NCI-H2171 treated with DMSO at 0.1 percent for 48 hours (cell line): ENCODE measurements around the gene FARP2.
"Not testable (repeated sequence)": the region's sequence is repeated elsewhere in the genome, so short reads cannot be mapped to it uniquely, and the experiment has no call there.

Experiments used
- DNase-seq: peaks from one replicate; lab custom pipeline; 2025; lab: John Stamatoyannopoulos, UW

The FARP2 gene

DNA sequence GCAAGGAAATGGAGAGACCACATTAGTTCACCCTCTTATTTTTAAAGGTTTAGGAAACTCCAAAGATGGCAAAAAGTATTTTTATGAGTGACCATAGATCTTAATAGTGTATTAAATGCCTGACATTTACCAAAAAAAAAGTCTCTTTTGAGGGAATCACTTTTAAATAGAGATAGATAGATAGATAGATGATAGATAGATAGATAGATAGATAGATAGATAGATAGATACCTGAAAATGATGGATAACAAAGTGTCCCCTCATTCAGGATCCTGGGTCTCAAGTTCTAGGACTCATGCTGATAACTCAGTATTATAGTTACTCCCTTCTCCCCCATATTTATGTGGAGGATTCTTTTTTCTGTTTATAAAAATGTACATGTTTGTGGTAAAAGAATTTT lies 52.8 kb downstream of the FARP2 start:
- DNase-seq = no peak

DNA sequence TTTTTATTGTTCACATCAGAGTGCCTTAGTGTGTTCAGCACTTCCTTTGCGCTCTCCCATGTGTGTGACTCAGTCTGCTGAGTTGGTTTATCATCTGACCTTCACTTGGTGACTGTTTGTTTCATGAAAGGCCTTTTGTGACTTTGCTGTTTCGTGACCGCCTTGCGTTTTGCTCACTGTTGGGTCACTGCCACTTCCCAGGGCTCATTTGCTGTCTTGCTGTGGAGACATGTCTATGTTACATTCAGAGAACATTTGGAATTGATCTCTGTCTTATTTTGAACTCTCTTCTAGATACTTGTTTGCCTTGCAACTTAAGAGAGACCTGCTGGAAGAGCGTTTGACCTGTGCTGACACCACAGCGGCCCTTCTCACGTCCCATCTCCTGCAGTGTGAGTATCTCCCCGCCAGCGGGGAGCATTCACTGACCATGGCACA lies 54.7 kb downstream of the FARP2 start:
- DNase-seq = no peak

DNA sequence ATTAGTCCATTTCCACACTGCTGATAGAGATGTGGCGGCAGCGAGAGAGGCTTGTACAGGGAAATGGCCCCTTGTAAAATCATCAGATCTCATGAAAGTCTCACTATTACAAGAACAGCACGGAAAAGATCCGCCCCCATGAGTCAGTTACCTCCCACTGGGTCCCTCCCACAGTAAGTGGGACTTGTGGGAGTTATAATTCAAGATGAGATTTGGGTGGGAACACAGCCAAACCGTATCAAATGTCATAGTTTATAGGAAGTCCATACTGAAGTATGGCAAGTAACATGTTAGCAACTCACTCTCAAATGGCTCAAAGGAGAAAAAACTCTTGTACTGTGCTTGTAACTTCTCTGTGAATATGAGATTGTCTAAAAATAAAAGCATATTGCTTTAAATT lies 56.1 kb downstream of the FARP2 start:
- peak; percentile 64 for DNase-seq

- not testable (repeated sequence) for DNase-seq
These were observed 57.4 kb downstream of the FARP2 start for GRCh38 chr2:241413501-241413900.

- DNase-seq = no peak
These were observed 58.0 kb downstream of the FARP2 start for GRCh38 chr2:241413929-241414580.

GRCh38 chr2:241415196-241415595 lies 59.1 kb downstream of the FARP2 start:
- DNase-seq = no peak

DNA sequence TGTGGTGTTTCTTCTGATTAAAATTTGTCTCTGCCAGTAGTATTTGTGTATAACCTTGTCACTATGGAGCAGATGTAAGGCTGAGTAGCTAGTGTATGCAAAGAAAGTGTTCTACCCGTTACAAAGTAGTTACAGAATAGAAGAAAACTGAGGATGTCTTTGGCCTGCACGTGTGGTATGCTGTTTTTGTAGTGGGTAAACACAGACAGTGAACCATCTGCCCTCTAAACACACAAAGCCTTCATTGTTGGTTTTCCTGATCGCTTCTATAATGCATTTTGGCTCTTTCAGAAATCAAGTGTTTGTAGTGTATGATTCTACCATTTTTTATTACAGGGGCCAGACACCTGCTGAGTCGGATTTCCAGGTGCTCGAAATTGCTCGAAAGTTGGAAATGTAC lies 61.5 kb downstream of the FARP2 start:
- peak; percentile 62 for DNase-seq

DNA sequence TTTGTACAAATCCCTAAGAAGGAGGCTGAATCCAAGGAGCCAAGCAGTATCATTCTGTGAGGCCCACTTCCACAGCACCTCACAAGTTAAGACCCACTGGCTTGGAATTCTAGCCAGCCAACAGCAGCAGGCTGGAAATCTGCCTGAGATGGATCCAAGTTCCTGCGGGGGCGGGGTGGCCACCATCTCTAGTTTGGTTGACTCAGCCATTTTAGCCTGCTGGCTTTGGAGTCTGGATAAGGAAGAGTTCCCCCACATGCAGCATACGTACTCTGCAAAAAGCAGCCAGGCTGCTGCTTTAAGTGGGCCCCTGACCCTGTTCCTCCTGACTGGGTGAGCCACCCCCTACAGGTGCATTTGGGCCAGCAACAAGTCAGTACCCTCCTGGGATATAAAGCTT lies 65.2 kb downstream of the FARP2 start:
- no peak for DNase-seq

GRCh38 chr2:241421942-241422341 lies 65.9 kb downstream of the FARP2 start:
- not testable (repeated sequence) for DNase-seq

DNA sequence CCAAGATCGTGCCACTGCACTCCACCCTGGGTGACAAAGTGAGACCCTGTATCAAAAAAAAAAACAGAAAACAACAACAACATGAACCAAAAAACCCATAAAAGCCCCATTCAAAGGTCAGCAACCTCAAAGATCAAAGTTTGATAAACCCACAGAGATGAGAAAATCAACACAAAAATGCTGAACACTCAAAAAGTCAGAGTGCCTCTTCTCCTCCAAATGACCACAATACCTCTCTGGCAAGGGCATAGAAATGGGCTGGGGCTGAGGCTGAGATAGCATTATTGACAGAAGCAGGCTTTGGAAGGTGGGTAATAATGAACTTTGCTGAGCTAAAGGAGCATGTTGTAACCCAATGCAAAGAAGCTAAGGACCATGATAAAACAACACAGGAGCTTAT lies 66.3 kb downstream of the FARP2 start:
- DNase-seq = no peak

DNA sequence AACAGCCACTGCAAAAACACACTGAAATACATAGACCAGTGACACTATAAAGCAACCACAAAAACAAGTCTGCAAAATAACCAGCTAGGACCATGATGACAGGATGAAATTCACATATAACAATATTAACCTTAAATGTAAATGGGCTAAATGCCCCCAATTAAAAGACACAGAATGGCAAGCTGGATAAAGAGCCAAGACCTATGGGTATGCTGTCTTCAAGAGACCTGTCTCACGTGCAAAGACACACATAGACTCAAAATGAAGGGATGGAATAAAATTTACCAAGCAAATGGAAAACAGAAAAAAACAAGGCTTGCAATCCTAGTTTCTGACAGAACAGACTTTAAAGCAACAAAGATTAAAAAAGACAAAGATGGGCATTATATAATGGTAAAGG lies 67.4 kb downstream of the FARP2 start:
- not testable (repeated sequence) for DNase-seq

- peak; percentile 72 for DNase-seq
These were observed 69.3 kb downstream of the FARP2 start for GRCh38 chr2:241425368-241425767.

- DNase-seq = no peak
These were observed 74.1 kb downstream of the FARP2 start for GRCh38 chr2:241430178-241430577.

GRCh38 chr2:241432824-241433448 lies 76.9 kb downstream of the FARP2 start:
- DNase-seq = no peak

DNA sequence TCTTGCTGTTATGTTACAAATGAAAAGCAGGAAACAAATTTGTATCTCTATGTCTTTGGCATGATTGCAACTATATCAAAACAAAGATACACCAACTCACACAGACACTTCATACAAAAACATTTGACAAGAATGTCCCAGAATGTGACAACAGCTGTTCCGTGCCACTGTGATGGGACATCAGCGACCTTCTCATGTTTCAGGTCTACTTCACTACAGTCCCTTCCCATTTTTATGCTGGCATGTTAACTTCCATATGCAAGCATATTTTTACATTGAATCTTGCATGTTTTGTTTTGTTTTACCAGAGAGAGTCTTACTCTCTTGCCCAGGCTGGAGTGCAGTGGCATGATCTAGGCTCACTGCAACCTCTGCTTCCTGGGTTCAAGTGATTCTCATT lies 81.1 kb downstream of the FARP2 start:
- DNase-seq = no peak

- no peak for DNase-seq
These were observed 85.4 kb downstream of the FARP2 start for GRCh38 chr2:241441492-241441891.

- DNase-seq = no peak
These were observed 87.6 kb downstream of the FARP2 start for GRCh38 chr2:241443486-241444223.

- DNase-seq = no peak
These were observed 89.3 kb downstream of the FARP2 start for GRCh38 chr2:241445426-241445825.

- DNase-seq = not testable (repeated sequence)
These were observed 94.0 kb downstream of the FARP2 start for GRCh38 chr2:241450092-241450491.

- no peak for DNase-seq
These were observed 95.9 kb downstream of the FARP2 start for GRCh38 chr2:241451840-241452506.

DNA sequence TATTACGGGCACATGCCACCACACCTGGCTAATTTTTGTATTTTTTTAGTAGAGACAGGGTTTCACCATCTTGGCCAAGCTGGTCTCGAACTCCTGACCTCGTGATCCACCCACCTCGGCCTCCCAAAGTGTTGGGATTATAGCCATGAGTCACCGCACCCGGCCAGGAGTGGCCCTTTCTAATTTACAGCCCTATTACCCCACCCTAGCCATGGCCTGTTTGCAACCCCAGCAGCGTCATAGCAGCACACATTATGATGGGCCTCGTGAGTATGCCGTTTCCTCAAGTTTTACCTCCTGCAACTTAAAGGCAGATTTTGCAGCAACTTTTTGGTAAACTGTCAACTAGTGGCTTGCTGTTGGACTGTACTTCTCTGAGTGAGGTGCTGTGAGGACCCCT lies 97.8 kb downstream of the FARP2 start:
- not testable (repeated sequence) for DNase-seq

DNA sequence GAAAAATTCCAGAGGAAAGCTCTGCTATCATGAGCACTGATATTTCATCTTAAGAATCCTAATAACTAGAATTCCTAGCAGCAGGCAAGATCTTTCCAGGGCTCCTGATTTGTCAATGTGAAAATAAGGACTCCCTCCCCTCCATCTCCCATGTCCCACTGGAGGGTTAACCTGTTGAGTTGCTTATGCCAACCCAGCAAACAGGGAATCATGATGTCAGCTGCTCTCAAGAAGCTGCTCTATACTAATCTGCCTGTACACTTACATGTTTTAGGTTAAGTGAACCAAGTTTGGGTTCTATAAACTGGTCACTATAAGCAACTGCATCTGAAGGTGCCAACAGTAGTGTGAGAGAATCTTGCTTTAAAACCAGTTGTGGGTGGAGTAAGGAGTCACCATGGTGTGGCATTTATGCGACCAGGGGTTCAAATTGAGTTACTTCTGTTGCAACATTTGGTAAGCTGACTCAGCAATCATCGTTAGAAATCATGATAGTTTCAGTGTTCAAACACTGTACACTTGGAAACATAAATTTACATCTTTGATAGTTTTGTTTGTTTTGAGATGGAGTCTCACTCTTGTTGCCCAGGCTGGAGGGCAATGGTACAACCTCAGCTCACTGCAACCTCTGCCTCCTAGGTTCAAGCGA lies 98.9 kb downstream of the FARP2 start:
- DNase-seq = no peak
